ENCODE results near the gene CCDC149.

- no peak for TF ChIP-seq CTCF (conservative IDR thresholded peaks at IDR 0.05; ENCODE audit: low read length)
- no peak for TF ChIP-seq EZH2phosphoT487 (IDR thresholded peaks at IDR 0.05; ENCODE audit: borderline replicate concordance, low read depth, low read length)
These were observed 27.5 kb downstream of the CCDC149 start for GRCh38 chr4:24885342-24885741.
